ENCODE measurements around the gene SSPN.

DNA sequence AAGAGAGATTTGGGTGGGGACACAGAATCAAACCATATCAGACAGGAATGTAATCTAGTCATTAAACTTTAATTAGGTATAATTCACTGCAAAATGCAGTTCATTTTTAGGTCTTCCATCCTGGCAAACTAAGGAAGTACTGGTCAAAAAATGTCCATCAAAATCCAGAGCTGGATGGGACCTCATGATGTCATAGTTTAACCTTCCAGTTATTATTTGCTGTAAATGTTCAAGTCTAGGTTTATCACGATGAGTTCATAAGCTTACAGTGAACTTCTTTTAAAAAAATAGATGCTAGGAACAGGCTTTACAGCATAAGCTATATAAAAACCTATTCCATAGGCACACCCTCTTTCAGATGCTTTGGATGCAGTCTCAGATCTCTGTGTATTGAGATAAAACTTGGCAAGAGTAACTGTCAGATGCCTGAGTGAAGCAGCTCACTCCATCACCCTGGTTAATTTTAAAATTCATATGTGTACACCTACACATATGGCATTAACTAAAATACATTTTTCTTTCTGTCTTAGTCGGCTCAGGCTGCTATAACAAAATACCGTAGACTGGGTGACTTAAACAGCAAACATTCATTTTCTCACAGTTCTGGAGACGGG lies 7.9 kb downstream of the SSPN start:
- TF ChIP-seq, protein P1, sequence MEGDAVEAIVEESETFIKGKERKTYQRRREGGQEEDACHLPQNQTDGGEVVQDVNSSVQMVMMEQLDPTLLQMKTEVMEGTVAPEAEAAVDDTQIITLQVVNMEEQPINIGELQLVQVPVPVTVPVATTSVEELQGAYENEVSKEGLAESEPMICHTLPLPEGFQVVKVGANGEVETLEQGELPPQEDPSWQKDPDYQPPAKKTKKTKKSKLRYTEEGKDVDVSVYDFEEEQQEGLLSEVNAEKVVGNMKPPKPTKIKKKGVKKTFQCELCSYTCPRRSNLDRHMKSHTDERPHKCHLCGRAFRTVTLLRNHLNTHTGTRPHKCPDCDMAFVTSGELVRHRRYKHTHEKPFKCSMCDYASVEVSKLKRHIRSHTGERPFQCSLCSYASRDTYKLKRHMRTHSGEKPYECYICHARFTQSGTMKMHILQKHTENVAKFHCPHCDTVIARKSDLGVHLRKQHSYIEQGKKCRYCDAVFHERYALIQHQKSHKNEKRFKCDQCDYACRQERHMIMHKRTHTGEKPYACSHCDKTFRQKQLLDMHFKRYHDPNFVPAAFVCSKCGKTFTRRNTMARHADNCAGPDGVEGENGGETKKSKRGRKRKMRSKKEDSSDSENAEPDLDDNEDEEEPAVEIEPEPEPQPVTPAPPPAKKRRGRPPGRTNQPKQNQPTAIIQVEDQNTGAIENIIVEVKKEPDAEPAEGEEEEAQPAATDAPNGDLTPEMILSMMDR (conservative IDR thresholded peaks at IDR 0.05), result no peak
- TF ChIP-seq EZH2 (IDR thresholded peaks at IDR 0.05; ENCODE audit: low read depth), result no peak

All from PC-9 (cell line).